Left renal pelvis (tissue), 4 donors: ENCODE results near the gene CDH13. TPM values are rescaled to one million over a fixed set of nuclear protein-coding genes. Genes with fewer than 3 reads are reported as not detected.

ENCODE experiments used
- DNase-seq, 4 donors: peaks; one replicate each; pipeline ENCODE4 v3.0.0-alpha.2; 2013; ENCODE audit warnings: low read depth in 4 of 4, low spot score in 3 of 4
- polyA plus RNA-seq, 4 donors: library from polyadenylated mRNA; unstranded; fragments of 120-200 nt; gene quantifications; one replicate each; pipeline ENCODE4 v1.2.1, GENCODE V29; 2013; ENCODE audit not compliant: insufficient read length in 4 of 4

The CDH13 gene
- polyA plus RNA-seq, 4 donors, result 4.9 to 18.0 (median 11.3) TPM

DNA sequence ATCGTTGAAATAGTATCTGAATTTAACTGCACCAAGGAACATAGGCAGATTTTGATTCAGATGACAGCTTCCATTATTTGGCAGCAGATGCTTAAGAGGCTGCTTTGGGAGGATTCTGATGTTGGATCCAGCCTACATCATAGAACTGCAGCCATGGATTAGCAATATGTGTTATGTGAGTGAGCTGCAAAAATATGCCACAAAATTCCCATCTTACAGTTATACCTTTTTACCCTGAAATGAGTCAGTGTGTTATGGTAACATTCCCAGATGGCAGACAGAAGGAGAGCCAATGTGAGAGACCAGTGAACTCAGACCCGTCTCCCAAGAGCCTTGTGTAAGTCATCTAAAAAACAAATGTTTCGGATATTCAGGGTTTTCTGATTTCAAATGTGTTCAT, 206.1 kb downstream of the CDH13 start:
- no peak for DNase-seq

DNA sequence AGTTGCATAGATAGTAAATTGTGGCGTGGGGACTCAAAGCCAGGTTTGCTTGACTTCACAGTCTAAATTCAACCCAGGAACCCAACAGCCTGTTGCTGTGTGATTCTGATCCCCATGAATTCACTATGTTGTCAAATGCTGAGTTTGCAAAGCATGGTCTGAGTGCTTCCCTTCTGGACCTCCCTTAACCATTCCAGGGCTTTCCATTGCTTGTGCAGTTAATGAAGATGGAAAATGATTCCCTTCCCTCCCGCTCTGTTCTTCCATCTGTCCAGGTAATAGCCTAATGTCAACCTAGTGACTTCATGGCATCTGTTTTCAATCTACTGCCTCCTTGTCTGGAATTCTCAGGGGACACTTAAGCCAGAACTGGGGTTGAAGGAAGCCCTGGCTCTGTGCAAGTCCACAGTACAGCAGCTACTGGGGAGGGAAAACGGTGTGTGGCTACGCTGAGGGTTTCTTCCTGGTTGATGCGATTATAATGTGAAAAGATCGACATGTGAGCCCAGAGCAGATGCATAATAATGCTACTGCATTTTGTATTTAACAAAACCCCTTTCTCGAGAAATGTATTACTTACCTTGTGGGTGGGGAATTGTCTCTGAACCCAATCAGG, 206.7 kb downstream of the CDH13 start:
- DNase-seq, result no peak

- no peak for DNase-seq
These were observed 207.5 kb downstream of the CDH13 start for GRCh38 chr16:82834151-82834815.

DNA sequence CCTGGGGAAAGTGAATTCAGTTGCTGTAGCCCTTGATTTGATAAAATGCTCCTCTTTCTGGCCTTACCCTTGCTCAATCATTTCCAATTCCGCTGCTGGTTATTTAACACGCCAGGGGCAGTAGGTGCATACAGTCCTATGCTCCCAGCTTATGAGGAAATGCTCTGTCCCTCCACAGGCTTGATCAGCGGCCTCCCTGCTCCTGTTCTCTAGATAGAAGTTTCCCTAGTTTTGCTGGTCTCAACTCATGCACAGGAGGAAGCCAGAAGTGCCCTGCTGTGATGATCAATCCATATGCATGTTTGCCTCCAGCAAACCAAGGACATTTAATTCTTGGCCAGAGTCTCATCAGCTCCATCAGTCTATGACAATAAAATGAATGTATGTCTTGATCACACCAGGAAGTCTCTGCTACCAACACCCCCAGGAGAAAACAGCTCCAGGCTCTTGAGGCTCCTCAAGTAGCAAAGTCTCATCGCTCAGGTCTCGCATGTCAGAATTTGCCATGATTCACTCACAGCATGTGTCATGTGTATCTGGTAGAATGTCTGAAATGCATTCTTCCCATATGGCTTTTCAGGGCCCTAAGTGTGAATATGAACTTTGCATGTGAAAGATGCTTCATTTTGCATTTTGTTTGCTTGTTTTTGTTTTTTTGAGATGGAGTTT, 208.9 kb downstream of the CDH13 start:
- no peak for DNase-seq

DNA sequence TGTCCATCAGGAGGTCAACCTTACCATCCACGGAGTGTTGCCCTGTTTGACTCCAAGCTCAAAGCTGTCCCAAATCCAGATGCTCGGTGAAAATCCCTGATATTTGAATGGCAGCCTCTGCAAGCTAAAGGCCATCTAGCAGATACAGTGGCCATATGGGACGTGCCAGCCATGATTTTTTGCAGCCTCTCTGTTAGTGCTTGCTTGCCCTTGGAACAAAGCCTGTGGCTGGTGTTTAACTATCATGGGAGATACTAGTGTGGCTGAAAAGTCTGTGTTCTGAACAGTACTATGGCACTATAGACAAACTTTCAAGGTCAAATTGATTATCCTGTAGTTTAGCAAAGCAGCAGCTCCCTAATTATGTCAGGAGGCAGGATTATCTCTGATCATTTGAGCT, 214.3 kb downstream of the CDH13 start:
- no peak for DNase-seq

DNA sequence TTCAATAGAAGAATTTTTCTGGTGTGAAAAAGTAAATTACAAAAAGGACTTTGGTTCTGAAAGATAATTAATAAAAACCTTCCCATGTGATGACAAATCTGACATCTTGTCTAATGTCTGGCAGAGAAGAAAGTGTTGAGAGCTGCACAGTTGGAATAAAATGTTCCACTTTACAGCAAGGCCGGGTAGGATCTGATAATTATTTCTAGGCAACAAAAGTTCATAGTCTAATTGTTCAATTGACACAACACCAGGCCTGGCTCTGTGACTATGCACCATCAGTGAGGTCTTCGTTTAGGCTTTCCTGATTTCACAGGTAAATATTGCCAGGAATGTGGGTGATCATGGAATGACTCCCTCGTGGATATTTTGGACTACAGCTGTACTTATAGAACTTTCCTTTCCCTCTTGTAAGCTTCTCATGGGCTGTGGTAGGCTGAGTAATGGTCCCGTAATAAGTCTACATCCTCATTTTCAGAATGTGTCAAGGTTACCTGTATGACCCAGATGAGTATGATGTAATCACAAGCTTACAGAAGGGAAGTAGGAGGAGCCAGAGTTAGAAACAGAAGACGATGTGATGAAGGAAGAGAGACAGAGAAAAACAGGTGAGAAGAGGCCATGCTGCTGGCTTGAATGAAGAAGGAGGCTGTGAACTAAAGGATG, 217.0 kb downstream of the CDH13 start:
- no peak for DNase-seq

DNA sequence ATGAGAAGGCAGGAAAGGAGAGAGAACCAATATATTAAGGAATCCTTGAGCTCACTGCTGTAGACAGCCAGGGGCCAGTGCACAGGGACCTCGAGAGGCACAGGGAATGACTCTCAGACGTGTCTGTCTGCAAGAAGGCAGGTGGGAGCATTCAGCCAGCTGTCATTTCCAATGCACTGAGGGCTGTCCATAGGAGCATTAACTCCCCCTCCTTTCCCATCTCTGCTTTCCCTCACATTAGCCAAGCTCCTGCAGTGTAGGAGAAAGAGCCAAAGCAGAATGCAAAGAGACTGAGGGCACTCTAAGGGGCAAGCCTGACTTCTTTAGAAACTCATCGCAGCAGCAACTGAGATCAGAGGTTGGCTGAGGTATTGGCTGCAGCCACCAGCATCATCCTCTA, 218.3 kb downstream of the CDH13 start:
- peak; percentile 8 to 41 (median 32) for DNase-seq

GRCh38 chr16:82846806-82847205, 220.0 kb downstream of the CDH13 start:
- no peak for DNase-seq

DNA sequence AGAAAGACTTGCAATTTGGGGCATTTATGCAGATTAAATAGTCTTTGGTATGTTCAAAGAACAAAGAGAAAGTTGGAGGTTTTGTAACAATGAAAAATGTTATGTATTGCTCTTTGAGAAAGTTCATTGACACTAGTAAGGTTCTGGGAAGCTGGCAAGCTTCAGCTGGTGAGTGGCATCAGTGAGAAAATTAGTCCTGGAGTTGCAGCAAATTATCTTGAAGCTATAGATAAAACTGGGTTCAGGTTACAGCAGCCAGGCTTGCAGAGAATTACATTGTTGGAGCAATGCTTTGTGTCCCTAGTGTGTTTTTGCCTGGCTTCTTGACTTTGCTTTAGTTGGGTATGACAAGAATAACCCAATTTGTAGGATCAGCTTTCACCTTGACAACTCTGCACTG, 221.2 kb downstream of the CDH13 start:
- DNase-seq, result peak in 1 of 4 donors; percentile 6

DNA sequence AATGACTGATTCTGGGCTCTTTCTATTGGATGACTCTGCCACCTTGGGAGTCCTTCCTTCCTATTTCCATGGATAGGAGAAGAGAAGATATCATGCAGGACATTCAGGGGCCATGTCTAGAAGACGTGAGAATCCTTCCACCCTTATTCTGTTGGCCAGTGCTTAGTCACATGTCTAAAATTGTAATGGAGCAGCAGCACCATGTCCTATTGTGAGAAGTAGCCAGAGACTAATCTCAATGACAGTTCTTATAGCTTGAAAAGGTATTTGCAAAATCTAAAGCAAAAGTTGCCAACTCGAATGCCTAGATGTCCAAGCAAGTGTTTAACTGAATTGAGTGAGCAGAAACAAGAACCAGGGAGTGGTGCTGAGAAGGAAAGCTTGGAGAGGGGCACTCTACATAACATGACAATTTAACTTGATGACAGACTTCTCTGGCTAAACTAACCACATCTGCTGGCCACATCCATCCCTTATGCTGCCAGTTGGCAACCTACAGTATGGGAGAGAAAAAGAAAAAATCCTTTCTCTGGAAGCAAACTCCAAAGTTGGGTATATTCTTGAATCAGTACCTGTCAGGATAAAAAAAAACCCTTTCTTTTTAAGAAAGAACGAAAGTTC, 225.7 kb downstream of the CDH13 start:
- DNase-seq, result no peak

GRCh38 chr16:82855471-82855870, 228.7 kb downstream of the CDH13 start:
- DNase-seq, result no peak

DNA sequence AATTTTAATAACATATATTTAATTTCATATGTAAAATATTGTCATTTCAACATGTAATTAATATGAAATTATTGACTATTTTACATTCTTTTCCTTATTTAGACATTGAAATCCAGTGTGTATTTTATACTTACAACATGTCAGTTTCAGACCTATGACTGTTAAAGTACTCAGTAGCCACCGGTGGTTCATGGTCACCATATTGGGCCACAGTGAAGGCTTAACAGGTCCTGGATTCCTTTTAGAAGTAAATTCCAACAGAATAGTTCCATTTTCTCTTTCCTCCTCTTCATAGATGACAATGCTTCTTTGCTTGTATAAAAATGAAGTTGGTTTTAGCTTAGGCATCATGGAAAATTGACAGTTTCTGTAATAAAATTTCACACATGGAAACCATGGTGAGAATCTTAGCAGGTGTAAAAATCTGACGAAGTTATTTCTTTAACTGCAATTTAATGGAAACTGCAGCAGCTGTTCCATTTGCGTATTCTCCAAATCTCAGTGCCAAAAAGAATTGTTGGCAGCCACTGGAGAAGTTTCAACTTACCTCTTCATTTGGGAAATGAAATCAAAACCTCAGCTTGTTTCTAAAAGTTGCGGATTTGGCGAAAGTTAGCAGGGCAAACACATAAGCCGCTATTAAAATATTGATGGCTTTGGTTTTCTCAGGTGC, 231.1 kb downstream of the CDH13 start:
- no peak for DNase-seq

DNA sequence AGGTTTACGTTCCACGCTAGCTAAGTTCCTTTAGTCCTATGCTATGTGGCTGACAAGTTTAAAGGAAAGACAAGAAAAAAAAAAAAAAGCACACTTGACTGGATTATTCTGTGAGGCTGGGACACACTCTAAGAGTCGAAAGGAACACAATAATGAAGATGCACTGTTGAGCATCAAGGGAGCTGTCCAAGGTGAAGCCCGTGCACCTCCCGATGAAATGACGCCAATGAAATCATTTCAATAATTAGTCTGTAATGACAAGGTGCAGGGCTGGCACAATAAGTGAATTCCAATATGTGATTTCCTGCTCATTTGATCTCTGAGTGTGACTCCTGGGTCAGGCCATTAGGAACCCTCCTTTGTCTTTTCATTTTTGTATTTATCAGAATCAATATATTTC, 232.9 kb downstream of the CDH13 start:
- DNase-seq, result no peak

DNA sequence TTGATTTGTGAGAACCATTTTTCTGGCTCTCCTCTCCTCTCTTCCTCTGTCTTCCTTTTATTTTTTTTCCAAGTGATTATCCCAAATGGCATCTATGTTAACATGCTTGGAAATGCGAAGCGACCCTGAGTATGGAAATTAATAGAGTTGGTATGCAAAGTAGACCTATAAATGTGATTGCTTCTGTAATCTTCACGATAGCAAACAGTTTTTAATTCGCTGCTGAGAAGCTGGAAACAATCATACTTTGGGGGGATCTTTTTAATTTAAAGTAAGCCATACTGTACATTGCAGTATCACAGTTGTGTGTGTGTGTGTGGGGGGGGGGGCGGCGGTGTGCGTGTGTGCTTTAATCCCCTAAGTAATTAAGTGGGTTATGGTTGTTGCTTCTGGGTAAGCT, 233.3 kb downstream of the CDH13 start:
- no peak for DNase-seq

GRCh38 chr16:82862057-82862456, 235.3 kb downstream of the CDH13 start:
- DNase-seq, result no peak

DNA sequence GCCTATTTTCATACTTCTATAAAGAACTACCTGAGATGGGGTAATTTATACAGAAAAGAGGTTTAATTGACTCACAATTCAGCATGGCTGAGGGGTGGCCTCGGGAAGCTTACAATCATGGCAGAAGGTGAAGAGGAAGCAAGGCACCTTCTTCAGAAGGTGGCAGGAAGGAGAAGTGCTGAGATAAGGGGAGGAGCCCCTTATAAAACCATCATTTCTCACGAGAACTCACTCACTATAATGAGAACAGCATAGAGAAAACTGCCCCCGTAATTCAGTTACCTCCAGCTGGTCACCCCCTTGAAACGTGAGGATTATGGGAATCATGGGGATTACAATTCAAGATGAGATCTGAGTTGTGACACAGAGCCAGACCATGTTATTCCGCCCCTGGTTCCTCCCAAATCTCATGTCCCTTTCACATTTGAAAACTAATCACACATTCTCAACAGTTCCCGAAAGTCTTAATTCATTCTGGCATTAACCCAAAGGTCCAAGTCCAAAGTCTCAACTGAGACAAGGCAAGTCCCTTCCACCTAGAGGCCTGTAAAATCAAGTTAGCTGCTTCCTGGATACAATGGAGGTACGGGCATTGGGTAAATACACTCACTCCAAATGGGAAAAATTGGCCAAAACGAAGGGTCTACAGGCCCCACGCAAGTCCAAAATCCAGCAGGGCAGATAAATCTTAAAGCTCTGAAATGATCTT, 237.7 kb downstream of the CDH13 start:
- DNase-seq, result no peak

DNA sequence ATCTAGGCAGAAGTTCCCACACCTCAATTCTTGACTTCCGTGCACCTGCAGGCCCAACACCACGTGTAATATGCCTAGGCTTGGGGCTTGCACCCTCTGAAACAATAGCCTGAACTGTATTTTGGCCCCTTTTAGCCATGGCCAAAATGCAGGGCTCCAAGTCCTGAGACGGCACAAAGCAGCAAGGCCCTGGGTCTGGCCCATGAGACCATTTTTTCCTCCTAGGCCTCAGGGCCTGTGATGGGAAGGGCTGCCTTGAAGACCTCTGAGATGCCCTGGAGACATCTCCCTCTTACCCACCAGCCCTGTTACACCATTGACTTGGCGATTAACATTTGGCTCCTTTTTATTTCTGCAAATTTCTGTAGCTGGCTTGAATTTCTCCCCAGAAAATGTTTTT, 238.6 kb downstream of the CDH13 start:
- DNase-seq, result no peak

GRCh38 chr16:82867485-82867884, 240.7 kb downstream of the CDH13 start:
- DNase-seq, result no peak

GRCh38 chr16:82874271-82874670, 247.5 kb downstream of the CDH13 start:
- DNase-seq, result no peak

- DNase-seq, result no peak
These were observed 247.9 kb downstream of the CDH13 start for GRCh38 chr16:82874672-82875071.
